ENCODE measurements around the gene TAF11. TPM values are rescaled to one million over a fixed set of nuclear protein-coding genes. Genes with fewer than 3 reads are reported as not detected.

Gene TAF11
- total RNA-seq, 1 experiment from 2014 or later = 49.4 TPM

- no peaks in the 10 kb centered on the region for H4K20me1 ChIP-seq (ENCODE audit: control insufficient read depth, insufficient read depth, insufficient read length)
- no peak for DNase-seq
- H3K9ac ChIP-seq (ENCODE audit: extremely low read depth, insufficient read length, low read length) = no peak overlapping the region
- no peak overlapping the region for H4K8ac ChIP-seq (replicated peaks; ENCODE audit: insufficient read length, low read depth, low read length)
- no peaks in the 10 kb centered on the region for H3K79me1 ChIP-seq (ENCODE audit: insufficient read depth, low read depth, low read length, poor library complexity, severe bottlenecking)
- no peaks in the 10 kb centered on the region for H3K4me1 ChIP-seq (ENCODE audit: insufficient read depth, low read length)
- Mint-ChIP-seq H3K9me3 (no peaks in the 10 kb centered on the region), H3K27me3 (ENCODE audit: low read depth) (no peaks in the 10 kb centered on the region), H3K4me1 (no peaks in the 10 kb centered on the region), H3K4me3 (no peak overlapping the region), H3K27ac (no peak overlapping the region; a peak in 1 of 7 replicates), H3K36me3 (ENCODE audit: insufficient read depth in 1 of 3, low read depth in 3 of 3) (peaks cover 8 to 52% (median 46%) of the 10 kb centered on the region in 3 experiments)
- H3K27me3 ChIP-seq (ENCODE audit: insufficient read depth, low read length) = no peaks in the 10 kb centered on the region
- no peak overlapping the region for H4K5ac ChIP-seq (ENCODE audit: insufficient read length, low read depth, low read length)
- H2AK5ac ChIP-seq (ENCODE audit: insufficient read length, low read length) = no peak overlapping the region
- H4K91ac ChIP-seq (ENCODE audit: insufficient read length, low read depth, low read length) = no peak overlapping the region
- H2BK5ac ChIP-seq (ENCODE audit: insufficient read length, low read length) = no peak overlapping the region
- no peak overlapping the region for H3K56ac ChIP-seq (ENCODE audit: insufficient read length, low read depth, low read length)
- H3K27ac ChIP-seq (ENCODE audit: insufficient read length, low read depth, low read length) = no peak overlapping the region
- no peaks in the 10 kb centered on the region for H3K79me2 ChIP-seq (ENCODE audit: insufficient read depth, low read length)
- TF ChIP-seq, protein P1, sequence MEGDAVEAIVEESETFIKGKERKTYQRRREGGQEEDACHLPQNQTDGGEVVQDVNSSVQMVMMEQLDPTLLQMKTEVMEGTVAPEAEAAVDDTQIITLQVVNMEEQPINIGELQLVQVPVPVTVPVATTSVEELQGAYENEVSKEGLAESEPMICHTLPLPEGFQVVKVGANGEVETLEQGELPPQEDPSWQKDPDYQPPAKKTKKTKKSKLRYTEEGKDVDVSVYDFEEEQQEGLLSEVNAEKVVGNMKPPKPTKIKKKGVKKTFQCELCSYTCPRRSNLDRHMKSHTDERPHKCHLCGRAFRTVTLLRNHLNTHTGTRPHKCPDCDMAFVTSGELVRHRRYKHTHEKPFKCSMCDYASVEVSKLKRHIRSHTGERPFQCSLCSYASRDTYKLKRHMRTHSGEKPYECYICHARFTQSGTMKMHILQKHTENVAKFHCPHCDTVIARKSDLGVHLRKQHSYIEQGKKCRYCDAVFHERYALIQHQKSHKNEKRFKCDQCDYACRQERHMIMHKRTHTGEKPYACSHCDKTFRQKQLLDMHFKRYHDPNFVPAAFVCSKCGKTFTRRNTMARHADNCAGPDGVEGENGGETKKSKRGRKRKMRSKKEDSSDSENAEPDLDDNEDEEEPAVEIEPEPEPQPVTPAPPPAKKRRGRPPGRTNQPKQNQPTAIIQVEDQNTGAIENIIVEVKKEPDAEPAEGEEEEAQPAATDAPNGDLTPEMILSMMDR (conservative IDR thresholded peaks at IDR 0.05) = no peak
- no peak overlapping the region for H3K14ac ChIP-seq (ENCODE audit: insufficient read depth, low read length)
- H2BK120ac ChIP-seq (ENCODE audit: low read depth, low read length, poor library complexity, severe bottlenecking) = no peak overlapping the region
- no peak overlapping the region for H2BK12ac ChIP-seq (ENCODE audit: insufficient read length, low read depth, low read length)
- no peak overlapping the region for H3K23ac ChIP-seq (ENCODE audit: insufficient read length, low read depth, low read length)
- no peak overlapping the region for H3K4me2 ChIP-seq (ENCODE audit: insufficient read depth, insufficient read length, low read length)
- no peak overlapping the region for H2BK20ac ChIP-seq (ENCODE audit: low read depth, low read length, poor library complexity, severe bottlenecking)
- no peak overlapping the region for H2AFZ ChIP-seq (ENCODE audit: low read length)
- no peaks in the 10 kb centered on the region for H3K23me2 ChIP-seq (ENCODE audit: insufficient read length, low read depth, low read length, poor library complexity, severe bottlenecking)
- H3T11ph ChIP-seq (ENCODE audit: low read length) = no peak overlapping the region
- H2BK15ac ChIP-seq (ENCODE audit: low read depth, low read length) = no peak overlapping the region
- H3K9me3 ChIP-seq (ENCODE audit: control insufficient read depth, low read depth, low read length) = no peaks in the 10 kb centered on the region
- no peak overlapping the region for H3K18ac ChIP-seq (ENCODE audit: insufficient read length, low read depth, low read length)
- no peak overlapping the region for H3K4ac ChIP-seq (ENCODE audit: low read depth, low read length)
Observed at GRCh38 chr6:34837528-34837927, 50.3 kb downstream of the TAF11 start.
